SK-N-SH treated with all-trans-retinoic acid at 6 μM for 48 hours (cell line): ENCODE results near the gene ABHD6.
"Not testable (repeated sequence)": the region's sequence is repeated elsewhere in the genome, so short reads cannot be mapped to it uniquely, and the experiment has no call there.

ENCODE experiments used
- ARNTL ChIP-seq: fragments of 450-650 bp; formaldehyde crosslinking; IDR thresholded peaks from 2 replicates; pipeline ENCODE4 v1.5.0; 2020; ENCODE audit warnings: low read depth, mild to moderate bottlenecking, moderate library complexity, borderline replicate concordance
- PATZ1 ChIP-seq: fragments of 250-450 bp; sonication (Bioruptor Pico); IDR thresholded peaks from 2 replicates; pipeline ENCODE4 v1.8.0; 2020; ENCODE audit warnings: mild to moderate bottlenecking, moderate library complexity, borderline replicate concordance
- SNAI2 ChIP-seq: fragments of 250-450 bp; sonication (Bioruptor Pico); IDR thresholded peaks from 2 replicates; pipeline ENCODE4 v1.5.0; 2020; ENCODE audit warnings: mild to moderate bottlenecking, moderate library complexity
- TCF4 ChIP-seq: fragments of 250-450 bp; sonication (Bioruptor Pico); IDR thresholded peaks from 2 replicates; pipeline ENCODE4 v1.8.0; 2021; ENCODE audit warnings: mild to moderate bottlenecking, moderate library complexity, borderline replicate concordance
- ZFP3 ChIP-seq: fragments of 250-450 bp; sonication (Bioruptor Pico); IDR thresholded peaks from 2 replicates; pipeline ENCODE4 v1.5.0; 2020; ENCODE audit warnings: mild to moderate bottlenecking, moderate library complexity
- ZFP30 ChIP-seq: fragments of 450-650 bp; formaldehyde crosslinking; IDR thresholded peaks from 2 replicates; pipeline ENCODE4 v1.5.0; 2022; ENCODE audit warnings: mild to moderate bottlenecking, moderate library complexity
- ZNF565 ChIP-seq: fragments of 450-650 bp; formaldehyde crosslinking; conservative IDR thresholded peaks from 2 replicates; pipeline ENCODE4 v1.5.0; 2020; ENCODE audit warnings: low read depth, mild to moderate bottlenecking, moderate library complexity
- ZNF70 ChIP-seq: fragments of 450-650 bp; formaldehyde crosslinking; IDR thresholded peaks from 2 replicates; pipeline ENCODE4 v1.5.0; 2020; ENCODE audit warnings: mild to moderate bottlenecking, moderate library complexity
- ZNF8 ChIP-seq: fragments of 450-650 bp; formaldehyde crosslinking; IDR thresholded peaks from 2 replicates; pipeline ENCODE4 v1.5.0; 2020; ENCODE audit warnings: mild to moderate bottlenecking, moderate library complexity
- TF ChIP-seq, protein P1 (sequence below): fragments of 250-450 bp; sonication (Bioruptor Pico); IDR thresholded peaks from 2 replicates; pipeline ENCODE4 v1.5.1; 2020; ENCODE audit warnings: low read depth, mild to moderate bottlenecking, moderate library complexity

GRCh38 chr3:58288964-58289613 lies 51.5 kb downstream of the ABHD6 start:
- TF ChIP-seq, protein P1, sequence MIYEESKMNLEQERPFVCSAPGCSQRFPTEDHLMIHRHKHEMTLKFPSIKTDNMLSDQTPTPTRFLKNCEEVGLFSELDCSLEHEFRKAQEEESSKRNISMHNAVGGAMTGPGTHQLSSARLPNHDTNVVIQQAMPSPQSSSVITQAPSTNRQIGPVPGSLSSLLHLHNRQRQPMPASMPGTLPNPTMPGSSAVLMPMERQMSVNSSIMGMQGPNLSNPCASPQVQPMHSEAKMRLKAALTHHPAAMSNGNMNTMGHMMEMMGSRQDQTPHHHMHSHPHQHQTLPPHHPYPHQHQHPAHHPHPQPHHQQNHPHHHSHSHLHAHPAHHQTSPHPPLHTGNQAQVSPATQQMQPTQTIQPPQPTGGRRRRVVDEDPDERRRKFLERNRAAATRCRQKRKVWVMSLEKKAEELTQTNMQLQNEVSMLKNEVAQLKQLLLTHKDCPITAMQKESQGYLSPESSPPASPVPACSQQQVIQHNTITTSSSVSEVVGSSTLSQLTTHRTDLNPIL (CRISPR knock-in tag) = not testable (repeated sequence)
- TF ChIP-seq ARNTL (CRISPR knock-in tag); ZFP30; ZNF565 (CRISPR knock-in tag); ZNF70 (CRISPR knock-in tag); SNAI2 (CRISPR knock-in tag); TCF4 (CRISPR knock-in tag); ZFP3 (CRISPR knock-in tag); ZNF8 (CRISPR knock-in tag); PATZ1 (CRISPR knock-in tag): not testable (repeated sequence)
